Astrocyte of the cerebellum (primary cell): Measurements from ENCODE around the gene EXOSC9.
A peak's percentile ranks its signal among the peaks of the same experiment; 100 is the strongest.
"Not testable (repeated sequence)": the region's sequence is repeated elsewhere in the genome, so short reads cannot be mapped to it uniquely, and the experiment has no call there.

Experiments
- DNase-seq: peaks from one replicate; pipeline ENCODE4 v3.0.0-alpha.2; 2011; ENCODE audit warnings: low read depth
- H3K4me3 ChIP-seq: 2 replicates; pipeline ENCODE4 v1.5.1; 2011; ENCODE audit warnings: mild to moderate bottlenecking, low read depth, low read length, moderate library complexity
- in situ Hi-C: cut with HindIII; loops from 2 replicates; pipeline ENCODE4 v1.10.0; 2017; ENCODE audit warnings: low sequenced_read_pairs
- TF ChIP-seq, protein P1 (sequence below): IDR thresholded peaks from 2 replicates; pipeline ENCODE4 v1.5.1; 2012; ENCODE audit warnings: low read length, low read depth, moderate library complexity, mild to moderate bottlenecking; ENCODE audit errors: missing control alignments

Gene EXOSC9

DNA sequence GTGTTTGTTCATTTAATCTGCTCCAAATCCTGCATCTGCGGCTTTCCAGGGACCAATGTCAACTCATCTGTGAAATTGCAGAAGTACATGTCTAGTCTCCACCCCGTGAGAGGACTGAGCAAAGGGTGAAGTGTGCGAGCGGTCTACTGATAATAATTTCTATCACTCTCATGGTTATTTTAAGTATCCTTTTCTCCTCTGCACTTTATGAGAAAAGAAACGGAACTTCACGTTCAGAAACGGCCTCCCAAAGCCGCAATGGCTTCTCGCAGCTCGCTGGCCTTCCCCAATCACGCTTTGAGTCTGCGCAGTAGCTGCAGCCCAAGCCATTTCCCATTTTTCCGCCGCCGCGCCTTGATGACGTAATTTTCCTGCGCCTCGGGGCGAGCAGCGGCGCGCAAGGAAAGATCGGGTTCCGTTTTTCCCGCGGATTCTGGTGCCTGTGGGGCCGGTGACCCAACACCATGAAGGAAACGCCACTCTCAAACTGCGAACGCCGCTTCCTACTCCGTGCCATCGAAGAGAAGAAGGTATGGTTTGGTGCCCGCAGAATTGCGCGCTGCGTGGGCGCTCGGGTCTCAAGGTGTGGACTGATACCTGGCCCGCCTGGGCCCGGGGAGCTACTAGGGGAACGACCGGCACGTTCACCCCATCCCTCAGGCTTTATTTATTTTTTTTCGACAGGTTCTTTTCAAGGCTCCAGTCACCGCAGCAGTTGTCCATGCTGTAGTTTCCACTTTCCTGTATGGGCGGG lies at the start of gene EXOSC9:
Gene EXOSC9 (plus strand): TSS at position 363 of the 754 bp plus-strand sequence. CDS start 102 bp downstream, at position 465.
- DNase-seq: peak; percentile 92
- H3K4me3 ChIP-seq: peak within 1 kb of the TSS; percentile 96
- in situ Hi-C loops: no loop called here
- TF ChIP-seq, protein P1, sequence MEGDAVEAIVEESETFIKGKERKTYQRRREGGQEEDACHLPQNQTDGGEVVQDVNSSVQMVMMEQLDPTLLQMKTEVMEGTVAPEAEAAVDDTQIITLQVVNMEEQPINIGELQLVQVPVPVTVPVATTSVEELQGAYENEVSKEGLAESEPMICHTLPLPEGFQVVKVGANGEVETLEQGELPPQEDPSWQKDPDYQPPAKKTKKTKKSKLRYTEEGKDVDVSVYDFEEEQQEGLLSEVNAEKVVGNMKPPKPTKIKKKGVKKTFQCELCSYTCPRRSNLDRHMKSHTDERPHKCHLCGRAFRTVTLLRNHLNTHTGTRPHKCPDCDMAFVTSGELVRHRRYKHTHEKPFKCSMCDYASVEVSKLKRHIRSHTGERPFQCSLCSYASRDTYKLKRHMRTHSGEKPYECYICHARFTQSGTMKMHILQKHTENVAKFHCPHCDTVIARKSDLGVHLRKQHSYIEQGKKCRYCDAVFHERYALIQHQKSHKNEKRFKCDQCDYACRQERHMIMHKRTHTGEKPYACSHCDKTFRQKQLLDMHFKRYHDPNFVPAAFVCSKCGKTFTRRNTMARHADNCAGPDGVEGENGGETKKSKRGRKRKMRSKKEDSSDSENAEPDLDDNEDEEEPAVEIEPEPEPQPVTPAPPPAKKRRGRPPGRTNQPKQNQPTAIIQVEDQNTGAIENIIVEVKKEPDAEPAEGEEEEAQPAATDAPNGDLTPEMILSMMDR: no peak

GRCh38 chr4:121752142-121752541 lies 49.0 kb upstream of the EXOSC9 start:
- H3K4me3 ChIP-seq, in situ Hi-C loops, DNase-seq: not testable (repeated sequence)

- no peak overlapping the region for H3K4me3 ChIP-seq
- TF ChIP-seq, protein P1: no peak
Observed at GRCh38 chr4:121758925-121759568, 42.1 kb upstream of the EXOSC9 start.

DNA sequence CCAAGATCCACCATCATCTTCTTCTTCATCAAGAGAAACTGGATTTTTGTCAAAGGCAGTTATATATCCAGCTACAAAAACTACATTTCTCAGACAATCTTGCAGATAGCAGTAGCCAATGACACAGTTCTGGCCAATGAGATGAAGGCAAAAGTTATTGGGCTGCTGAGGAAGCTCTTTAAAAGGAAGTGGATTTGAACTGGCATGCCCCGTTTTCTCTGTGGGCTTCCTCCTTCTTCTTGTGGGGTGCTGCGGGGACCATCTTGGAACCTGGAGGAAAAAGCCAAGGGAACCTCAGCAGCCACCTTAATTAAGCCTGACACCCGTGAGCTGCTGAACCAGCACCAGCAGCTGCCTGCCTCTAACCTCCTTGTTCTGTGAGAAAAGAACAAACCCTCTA lies 40.9 kb upstream of the EXOSC9 start:
- no peak overlapping the region for H3K4me3 ChIP-seq
- in situ Hi-C loops: no loop called here
- TF ChIP-seq, protein P1: no peak
- DNase-seq: no peak

More at GRCh38 chr4:121758925-121759568, 42.1 kb upstream of the EXOSC9 start:
- in situ Hi-C loops: no loop called here
- no peak for DNase-seq

DNA sequence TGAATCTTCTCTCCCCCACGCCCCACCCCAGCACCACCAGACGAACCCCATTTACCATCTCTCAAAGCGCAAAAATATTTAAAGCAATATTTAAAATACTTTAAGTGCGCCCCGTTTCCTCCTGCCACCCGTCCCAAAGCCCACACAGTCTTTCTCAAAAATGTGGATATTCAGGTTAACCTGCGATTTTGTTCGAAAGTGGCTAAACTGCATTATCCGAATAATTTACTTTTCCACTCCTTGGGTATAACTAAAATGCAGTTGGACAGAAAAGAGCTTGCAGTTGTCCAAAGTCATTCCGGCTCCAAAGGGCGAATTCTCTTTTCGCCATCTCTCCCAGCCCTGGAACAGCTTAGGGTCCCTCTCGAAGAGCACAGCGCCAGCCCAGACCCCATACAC lies 36.8 kb upstream of the EXOSC9 start:
- in situ Hi-C loops: no loop called here
- peak overlapping the region; percentile 55 for H3K4me3 ChIP-seq
- no peak for DNase-seq
- TF ChIP-seq, protein P1: no peak

DNA sequence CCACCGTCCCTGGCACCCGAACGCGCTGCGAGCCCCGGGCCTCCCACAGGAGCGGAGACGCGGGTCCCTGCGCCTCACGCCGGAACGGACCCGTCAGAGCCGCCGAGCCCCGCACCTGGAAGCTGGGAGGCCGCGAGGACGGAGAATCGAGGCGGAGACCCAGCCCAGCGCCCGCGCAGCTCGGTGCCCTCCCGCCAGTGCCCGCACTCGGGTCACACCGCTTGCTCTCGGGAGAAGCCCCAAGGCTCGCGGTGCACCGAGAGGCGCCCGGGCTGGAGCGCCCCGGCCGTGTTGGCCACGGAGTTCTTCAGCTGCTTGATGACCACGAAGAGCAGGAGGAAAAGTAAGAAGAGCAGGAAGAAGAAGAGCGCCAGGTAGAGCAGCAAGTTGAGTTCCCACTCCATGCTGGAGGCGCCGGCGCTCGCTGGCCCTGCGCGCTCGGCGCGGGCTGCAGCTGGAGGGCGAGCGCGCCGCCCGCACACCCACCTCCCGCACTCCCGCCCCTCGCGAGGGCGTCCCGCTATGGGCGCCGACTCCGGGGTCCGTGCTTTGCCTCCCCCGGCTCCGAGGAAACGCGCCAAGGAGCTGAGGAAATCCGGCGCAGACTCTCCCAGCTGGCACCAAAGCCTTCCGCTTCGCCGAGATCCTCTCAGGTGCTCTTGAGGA lies 36.3 kb upstream of the EXOSC9 start, which contains the start of gene SMIM43:
Gene SMIM43 (minus strand): TSS at position 463 of the 666 bp plus-strand sequence. CDS start 59 bp downstream, at position 404.
- in situ Hi-C loops: no loop called here
- DNase-seq: no peak
- peak within 1 kb of the TSS; percentile 55 for H3K4me3 ChIP-seq
- TF ChIP-seq, protein P1: no peak

GRCh38 chr4:121765368-121765705 lies 35.8 kb upstream of the EXOSC9 start:
- H3K4me3 ChIP-seq: peak overlapping the region; percentile 55
- TF ChIP-seq, protein P1: no peak
- in situ Hi-C loops: no loop called here
- no peak for DNase-seq
